Endothelial cell of umbilical vein (primary cell): ENCODE data around the gene TSTD2.
A peak's percentile ranks its signal among the peaks of the same experiment; 100 is the strongest.

Experiments used
- EZH2 ChIP-seq: IDR thresholded peaks from 2 replicates; pipeline ENCODE4 v1.6.1; 2012; ENCODE audit warnings: borderline replicate concordance, low read depth, mild to moderate bottlenecking, moderate library complexity, low read length, inconsistent platforms; ENCODE audit not compliant: severe bottlenecking
- FOS ChIP-seq: IDR thresholded peaks from 2 replicates; pipeline ENCODE4 v1.6.1; 2011; ENCODE audit warnings: mild to moderate bottlenecking, low read length, moderate library complexity, borderline replicate concordance; ENCODE audit not compliant: insufficient read depth
- GATA2 ChIP-seq: IDR thresholded peaks from 2 replicates; pipeline ENCODE4 v1.7.0; 2011; ENCODE audit warnings: low read depth, mild to moderate bottlenecking, moderate library complexity, mixed read lengths, low read length; ENCODE audit not compliant: insufficient read length, insufficient read depth
- JUN ChIP-seq: IDR thresholded peaks from 2 replicates; pipeline ENCODE4 v1.6.1; 2011; ENCODE audit warnings: borderline replicate concordance, low read depth; ENCODE audit not compliant: insufficient read length, insufficient read depth
- MAX ChIP-seq: IDR thresholded peaks from 2 replicates; pipeline ENCODE4 v1.6.1; 2011; ENCODE audit not compliant: insufficient read depth, insufficient read length
- MYC ChIP-seq: IDR thresholded peaks from one replicate; pipeline ENCODE4 v1.6.1; 2011; ENCODE audit warnings: mild to moderate bottlenecking, low read depth, low read length
- POLR2A ChIP-seq: IDR thresholded peaks from 2 replicates; pipeline ENCODE4 v1.6.1; 2012; ENCODE audit warnings: low read depth, mild to moderate bottlenecking, control low read depth, low read length
- POLR2AphosphoS5 ChIP-seq: IDR thresholded peaks from 2 replicates; pipeline ENCODE4 v1.6.1; 2012; ENCODE audit warnings: low read depth, mild to moderate bottlenecking, control low read depth, low read length, moderate library complexity; ENCODE audit not compliant: insufficient read depth
- TF ChIP-seq, protein P1 (sequence below), 2 donors: IDR thresholded peaks; 1 replicate in 1 of 2; 2 replicates in 1 of 2; pipeline ENCODE4 v1.5.1; 2011; ENCODE audit warnings: low read length in 2 of 2, mild to moderate bottlenecking in 2 of 2, moderate library complexity in 2 of 2, control low read depth in 1 of 2, inconsistent platforms in 1 of 2, low read depth in 1 of 2; ENCODE audit not compliant: insufficient read depth in 1 of 2; ENCODE audit errors: extremely low read depth in 1 of 2

- TF ChIP-seq, protein P1, sequence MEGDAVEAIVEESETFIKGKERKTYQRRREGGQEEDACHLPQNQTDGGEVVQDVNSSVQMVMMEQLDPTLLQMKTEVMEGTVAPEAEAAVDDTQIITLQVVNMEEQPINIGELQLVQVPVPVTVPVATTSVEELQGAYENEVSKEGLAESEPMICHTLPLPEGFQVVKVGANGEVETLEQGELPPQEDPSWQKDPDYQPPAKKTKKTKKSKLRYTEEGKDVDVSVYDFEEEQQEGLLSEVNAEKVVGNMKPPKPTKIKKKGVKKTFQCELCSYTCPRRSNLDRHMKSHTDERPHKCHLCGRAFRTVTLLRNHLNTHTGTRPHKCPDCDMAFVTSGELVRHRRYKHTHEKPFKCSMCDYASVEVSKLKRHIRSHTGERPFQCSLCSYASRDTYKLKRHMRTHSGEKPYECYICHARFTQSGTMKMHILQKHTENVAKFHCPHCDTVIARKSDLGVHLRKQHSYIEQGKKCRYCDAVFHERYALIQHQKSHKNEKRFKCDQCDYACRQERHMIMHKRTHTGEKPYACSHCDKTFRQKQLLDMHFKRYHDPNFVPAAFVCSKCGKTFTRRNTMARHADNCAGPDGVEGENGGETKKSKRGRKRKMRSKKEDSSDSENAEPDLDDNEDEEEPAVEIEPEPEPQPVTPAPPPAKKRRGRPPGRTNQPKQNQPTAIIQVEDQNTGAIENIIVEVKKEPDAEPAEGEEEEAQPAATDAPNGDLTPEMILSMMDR (IDR thresholded peaks at IDR 0.05; ENCODE audit: extremely low read depth in 1 of 2, insufficient read depth in 1 of 2, low read depth in 1 of 2, low read length in 2 of 2): no peak
- TF ChIP-seq MYC (no peak), POLR2AphosphoS5 (no peak), GATA2 (peak; percentile 54), MAX (no peak), POLR2A (no peak), EZH2 (no peak), FOS (no peak), JUN (peak; percentile 18)
Observed at GRCh38 chr9:97567894-97568202, 65.3 kb downstream of the TSTD2 start.
